HUES6 (cell line): ENCODE measurements around the gene ITIH6.
"Not testable (repeated sequence)": the region's sequence is repeated elsewhere in the genome, so short reads cannot be mapped to it uniquely, and the experiment has no call there.

ENCODE experiments used
- H3K27ac ChIP-seq: 2 replicates; pipeline ENCODE4 v1.7.0; 2013; ENCODE audit warnings: low read depth, mild to moderate bottlenecking, low read length, inconsistent platforms
- H3K27me3 ChIP-seq: 2 replicates; pipeline ENCODE4 v1.6.1; 2013; ENCODE audit warnings: low read length; ENCODE audit not compliant: control insufficient read depth, insufficient read depth
- H3K36me3 ChIP-seq: 2 replicates; pipeline ENCODE4 v1.6.1; 2013; ENCODE audit warnings: low read length; ENCODE audit not compliant: control insufficient read depth, insufficient read depth
- H3K4me1 ChIP-seq: 2 replicates; pipeline ENCODE4 v1.6.1; 2013; ENCODE audit warnings: low read length; ENCODE audit not compliant: control insufficient read depth, insufficient read depth
- H3K4me3 ChIP-seq: 2 replicates; pipeline ENCODE4 v1.5.1; 2013; ENCODE audit warnings: low read depth, low read length
- H3K9ac ChIP-seq: one replicate; pipeline ENCODE4 v1.6.1; 2013; ENCODE audit warnings: mild to moderate bottlenecking, low read length
- H3K9me3 ChIP-seq: 2 replicates; pipeline ENCODE4 v1.6.1; 2013; ENCODE audit warnings: low read depth, low read length; ENCODE audit not compliant: control insufficient read depth, insufficient read depth

ITIH6 gene

GRCh38 chrX:54808109-54808604, 10.1 kb upstream of the ITIH6 start:
- Histone ChIP-seq H3K4me1 (peaks cover 24% of the 10 kb centered on the region), H3K36me3 (peaks cover 37% of the 10 kb centered on the region), H3K27ac (peak overlapping the region; percentile 69; the same call in 1 of the 2 replicates), H3K9me3 (peaks cover 6% of the 10 kb centered on the region; the same call in 1 of the 2 replicates), H3K4me3 (peak overlapping the region; percentile 91), H3K27me3 (no peaks in the 10 kb centered on the region), H3K9ac (peak overlapping the region; percentile 92)

DNA sequence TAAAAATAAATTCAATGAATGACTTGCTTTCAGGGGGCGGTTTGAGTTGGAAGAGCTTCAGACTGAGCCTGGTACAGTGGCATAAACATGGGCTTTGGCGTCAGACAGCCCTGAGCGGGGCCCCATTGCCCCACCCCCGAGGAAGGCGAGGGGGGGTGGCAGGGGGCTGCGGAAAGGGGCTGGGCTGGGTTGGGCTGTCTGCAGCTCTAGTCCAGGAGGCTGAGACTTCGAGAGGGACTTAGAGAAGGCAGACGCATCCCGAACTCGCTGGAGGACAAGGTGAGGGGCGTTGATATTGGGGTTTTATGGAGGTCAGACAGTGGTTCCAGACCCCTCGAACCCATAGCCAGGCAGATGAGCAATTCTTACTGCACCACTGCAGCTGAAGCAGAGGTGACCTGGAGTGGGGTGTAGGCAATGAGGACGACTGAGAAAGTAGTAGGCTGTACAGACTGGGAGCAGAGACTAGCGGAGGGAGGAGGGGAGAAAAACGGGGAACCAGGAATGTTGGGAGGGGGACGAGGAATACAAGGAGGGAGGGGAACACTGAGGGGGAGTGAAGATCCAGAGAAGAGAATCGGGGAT, 9.6 kb upstream of the ITIH6 start, which contains the start of gene MAGED2:
Gene MAGED2, plus strand, starts transcription at position 222 of the 585 bp plus-strand sequence. CDS start 1,587 bp downstream, outside the sequence.
- Histone ChIP-seq H3K27ac (peak within 1 kb of the TSS; percentile 69; the same call in 1 of the 2 replicates), H3K36me3 (peaks cover 32% of the 10 kb centered on the region), H3K4me3 (peak within 1 kb of the TSS; percentile 91), H3K9me3 (peaks cover 6% of the 10 kb centered on the region; the same call in 1 of the 2 replicates), H3K27me3 (no peaks in the 10 kb centered on the region), H3K9ac (peak within 1 kb of the TSS; percentile 92), H3K4me1 (peaks cover 24% of the 10 kb centered on the region)

- Histone ChIP-seq H3K9me3 (peaks cover 5% of the 10 kb centered on the region; the same call in 1 of the 2 replicates), H3K27ac (no peak overlapping the region), H3K4me3 (no peak overlapping the region), H3K4me1 (peaks cover 5% of the 10 kb centered on the region), H3K27me3 (no peaks in the 10 kb centered on the region), H3K9ac (no peak overlapping the region), H3K36me3 (no peaks in the 10 kb centered on the region)
Observed at GRCh38 chrX:54799046-54799445, 991 bp upstream of the ITIH6 start.

GRCh38 chrX:54794795-54795194, 3.3 kb downstream of the ITIH6 start:
- Histone ChIP-seq H3K4me3 (no peak overlapping the region), H3K27me3 (no peaks in the 10 kb centered on the region), H3K4me1 (no peaks in the 10 kb centered on the region), H3K27ac (no peak overlapping the region), H3K9me3 (peaks cover 10% of the 10 kb centered on the region; the same call in 1 of the 2 replicates), H3K36me3 (no peaks in the 10 kb centered on the region), H3K9ac (no peak overlapping the region)

DNA sequence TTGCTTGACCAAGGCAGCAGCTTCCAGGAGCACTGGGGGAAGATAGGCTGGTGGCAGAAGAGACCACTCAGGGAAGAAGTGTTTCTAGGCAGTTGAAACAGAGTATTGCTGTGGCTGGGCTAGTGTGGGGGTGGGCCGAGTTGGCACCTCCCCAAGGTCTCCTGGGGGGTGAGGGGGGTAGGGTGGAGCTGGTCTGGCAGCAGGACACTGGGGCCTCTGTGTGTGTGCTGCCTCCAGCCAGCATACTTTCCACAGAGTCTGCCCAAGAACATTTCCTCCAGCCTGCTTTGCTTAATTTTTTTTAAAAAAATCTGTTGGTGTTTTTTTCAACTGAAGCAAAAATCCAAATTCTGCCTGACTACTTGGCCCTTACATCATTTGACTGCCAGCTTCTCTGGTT, 4.0 kb downstream of the ITIH6 start:
- Histone ChIP-seq H3K4me1 (no peaks in the 10 kb centered on the region), H3K4me3 (no peak overlapping the region), H3K27ac (no peak overlapping the region), H3K27me3 (no peaks in the 10 kb centered on the region), H3K9me3 (peaks cover 10% of the 10 kb centered on the region; the same call in 1 of the 2 replicates), H3K9ac (no peak overlapping the region), H3K36me3 (no peaks in the 10 kb centered on the region)

- H3K9ac ChIP-seq, H3K27ac ChIP-seq, H3K4me3 ChIP-seq, H3K4me1 ChIP-seq, H3K36me3 ChIP-seq, H3K27me3 ChIP-seq: not testable (repeated sequence)
- H3K9me3 ChIP-seq = peaks cover 14% of the 10 kb centered on the region; the same call in 1 of the 2 replicates
Observed at GRCh38 chrX:54789405-54789804, 8.7 kb downstream of the ITIH6 start.

DNA sequence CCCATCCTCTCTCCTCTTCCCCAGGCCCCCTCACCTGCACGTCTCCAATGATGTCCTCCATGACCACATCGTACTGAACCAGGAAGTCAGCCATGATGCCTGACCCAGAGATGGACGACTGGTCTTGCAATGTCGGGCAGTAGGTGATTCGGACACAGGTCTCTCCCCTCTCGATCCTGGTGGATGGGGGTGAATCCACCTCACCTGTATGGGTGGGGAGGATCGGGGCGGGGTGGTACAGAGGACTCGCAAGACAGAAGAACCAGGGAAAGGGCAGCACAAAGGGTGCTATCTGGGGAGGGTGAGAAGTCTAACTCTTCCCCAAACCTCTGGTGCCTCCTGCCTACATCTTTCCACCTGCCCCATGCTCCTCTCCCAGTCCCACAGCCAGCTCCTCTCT, 9.6 kb downstream of the ITIH6 start:
- Histone ChIP-seq H3K36me3 (no peaks in the 10 kb centered on the region), H3K9ac (no peak overlapping the region), H3K9me3 (peaks cover 14% of the 10 kb centered on the region; the same call in 1 of the 2 replicates), H3K4me3 (no peak overlapping the region), H3K4me1 (peaks cover 3% of the 10 kb centered on the region; the same call in 1 of the 2 replicates), H3K27me3 (no peaks in the 10 kb centered on the region), H3K27ac (no peak overlapping the region)

GRCh38 chrX:54786967-54787366, 11.1 kb downstream of the ITIH6 start:
- Histone ChIP-seq H3K4me1 (peaks cover 3% of the 10 kb centered on the region; the same call in 1 of the 2 replicates), H3K36me3 (no peaks in the 10 kb centered on the region), H3K9me3 (peaks cover 14% of the 10 kb centered on the region; the same call in 1 of the 2 replicates), H3K27me3 (no peaks in the 10 kb centered on the region), H3K27ac (no peak overlapping the region), H3K4me3 (no peak overlapping the region), H3K9ac (no peak overlapping the region)

DNA sequence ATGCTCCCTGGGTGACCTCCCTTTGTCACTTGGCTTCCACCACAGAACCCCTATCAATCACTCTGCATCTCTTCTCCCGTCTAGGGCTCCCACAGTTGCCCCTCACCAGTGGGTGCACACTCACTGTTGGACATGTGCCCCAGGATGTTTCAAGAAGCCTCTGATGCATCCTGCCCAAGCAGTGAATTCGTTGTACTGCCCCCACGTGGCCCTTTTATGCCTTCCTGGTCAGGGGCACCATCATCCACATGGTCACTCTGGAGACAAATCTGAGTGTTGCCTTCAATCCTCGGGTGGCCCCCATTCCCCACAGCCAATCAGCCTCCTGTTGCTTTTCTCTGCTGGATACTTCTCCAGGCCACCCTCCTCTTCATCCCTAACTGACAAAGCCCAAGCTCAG, 12.2 kb downstream of the ITIH6 start:
- Histone ChIP-seq H3K9me3 (peaks cover 12% of the 10 kb centered on the region; the same call in 1 of the 2 replicates), H3K4me3 (no peak overlapping the region), H3K9ac (no peak overlapping the region), H3K27ac (no peak overlapping the region), H3K27me3 (no peaks in the 10 kb centered on the region), H3K36me3 (no peaks in the 10 kb centered on the region), H3K4me1 (peaks cover 3% of the 10 kb centered on the region; the same call in 1 of the 2 replicates)

DNA sequence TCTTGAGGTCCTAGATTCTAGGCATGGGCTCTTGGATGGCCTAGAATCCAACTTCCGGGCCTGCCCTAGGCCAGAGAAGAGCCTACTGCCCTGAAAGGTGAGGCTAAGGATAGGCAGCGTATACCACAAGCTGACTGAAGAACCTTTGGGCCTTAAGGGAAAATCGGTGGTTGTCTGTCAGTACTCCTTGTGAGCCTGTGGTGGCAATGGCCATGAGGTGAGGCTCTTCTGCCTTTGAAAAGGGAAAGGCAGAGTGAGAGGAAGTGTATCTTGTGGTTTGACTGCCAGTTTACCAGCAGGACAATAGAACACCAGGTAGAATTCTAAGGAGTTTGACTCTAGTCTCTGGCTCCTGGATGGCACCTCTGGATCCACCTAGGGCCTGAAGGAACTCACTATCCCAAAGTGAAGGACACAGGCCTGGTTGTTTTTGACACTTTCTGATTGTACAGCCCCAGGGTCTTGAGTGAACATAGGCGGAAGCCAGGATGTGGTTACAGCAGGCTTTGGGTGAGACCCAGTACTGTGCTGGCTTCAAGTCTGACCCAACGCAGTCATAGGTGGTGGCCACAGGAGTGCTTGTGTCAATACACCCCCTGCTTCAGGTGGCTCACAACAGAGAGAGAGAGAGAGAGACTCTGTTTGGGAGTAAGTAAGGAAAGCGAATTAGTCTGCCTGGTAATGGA, 20.9 kb downstream of the ITIH6 start:
- Histone ChIP-seq H3K9me3 (peaks cover 30% of the 10 kb centered on the region), H3K4me3 (no peak overlapping the region), H3K9ac (no peak overlapping the region), H3K4me1 (peaks cover 14% of the 10 kb centered on the region), H3K27ac (no peak overlapping the region), H3K36me3 (no peaks in the 10 kb centered on the region), H3K27me3 (no peaks in the 10 kb centered on the region)

GRCh38 chrX:54776061-54776460, 22.0 kb downstream of the ITIH6 start:
- no peak overlapping the region for H3K4me3 ChIP-seq
- peaks cover 14% of the 10 kb centered on the region for H3K4me1 ChIP-seq
- H3K9ac ChIP-seq = no peak overlapping the region
- no peak overlapping the region for H3K27ac ChIP-seq
- H3K9me3 ChIP-seq = peaks cover 37% of the 10 kb centered on the region
- H3K27me3 ChIP-seq = no peaks in the 10 kb centered on the region
- no peaks in the 10 kb centered on the region for H3K36me3 ChIP-seq
